NCI-H1436 treated with DMSO at 0.1 percent for 48 hours (cell line): ENCODE data around the gene OR2W1.

ENCODE experiments used
- DNase-seq: peaks from one replicate; lab custom pipeline; 2025; lab: John Stamatoyannopoulos, UW

Gene OR2W1

GRCh38 chr6:28996844-28997510, 48.0 kb downstream of the OR2W1 start:
- DNase-seq = no peak

DNA sequence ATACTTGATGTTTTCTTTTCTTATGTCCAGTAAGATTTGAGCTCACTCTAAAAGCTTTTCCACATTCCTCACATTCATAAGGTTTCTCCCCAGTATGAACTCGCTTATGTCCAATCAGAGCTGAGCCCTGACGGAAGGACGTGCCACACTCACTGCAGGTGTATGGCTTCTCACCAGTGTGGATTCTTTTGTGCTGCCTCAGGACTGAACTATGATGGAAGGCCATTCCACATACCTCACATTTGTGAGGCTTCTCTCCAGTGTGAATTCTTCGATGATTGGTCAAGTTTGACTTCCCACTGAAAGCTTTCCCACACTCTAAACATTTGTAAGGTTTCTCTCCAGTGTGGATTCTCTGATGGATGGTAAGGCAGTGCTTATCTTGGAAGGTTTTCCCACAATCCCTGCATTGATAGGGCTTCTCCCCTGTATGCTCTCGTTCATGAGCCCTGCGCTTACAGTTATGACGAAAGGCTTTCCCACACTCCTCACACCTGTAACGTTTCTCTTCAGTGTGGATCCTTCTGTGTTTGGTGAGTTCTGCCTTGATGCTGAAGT, 49.8 kb downstream of the OR2W1 start:
- no peak for DNase-seq
